Body of pancreas (tissue), 4 donors: ENCODE data around the gene HSD17B4.
"Not testable (repeated sequence)": the region's sequence is repeated elsewhere in the genome, so short reads cannot be mapped to it uniquely, and the experiment has no call there.

Source experiments
- POLR2A ChIP-seq, 3 donors: fragments of 450-650 bp; IDR thresholded peaks; one replicate each; pipeline ENCODE4 v1.6.1; 2016; ENCODE audit warnings: antibody characterized with exemption in 3 of 3, mild to moderate bottlenecking in 2 of 3
- TF ChIP-seq, protein P1 (sequence below), 7 experiments: fragments of 450-650 bp in 4 of 7; fragments of 200-600 bp in 3 of 7; sonication (generic) in 3 of 7; IDR thresholded peaks; one replicate each; pipeline ENCODE4 v1.5.1; 2016 to 2019; ENCODE audit warnings: antibody characterized with exemption in 7 of 7

DNA sequence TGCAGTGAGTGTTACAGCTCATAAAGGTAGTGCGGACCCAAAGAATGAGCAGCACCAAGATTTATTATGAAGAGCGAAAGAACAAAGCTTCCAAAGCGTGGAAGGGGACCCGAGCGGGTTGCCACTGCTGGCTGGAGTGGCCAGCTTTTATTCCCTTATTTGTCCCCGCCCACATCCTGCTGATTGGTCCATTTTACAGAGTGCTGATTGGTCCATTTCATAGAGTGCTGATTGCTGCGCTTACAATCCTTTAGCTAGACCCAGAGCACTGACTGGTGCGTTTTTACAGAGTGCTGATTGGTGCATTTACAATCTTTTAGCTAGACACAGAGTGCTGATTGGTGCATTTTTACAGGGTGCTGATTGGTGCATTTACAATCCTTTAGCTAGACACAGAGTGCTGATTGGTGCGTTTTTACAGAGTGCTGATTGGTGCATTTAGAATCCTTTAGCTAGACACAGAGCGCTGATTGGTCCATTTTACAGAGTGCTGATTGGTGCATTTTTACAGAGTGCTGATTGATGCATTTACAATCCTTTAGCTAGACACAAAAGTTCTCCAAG lies 19.5 kb upstream of the HSD17B4 start:
- TF ChIP-seq, protein P1, sequence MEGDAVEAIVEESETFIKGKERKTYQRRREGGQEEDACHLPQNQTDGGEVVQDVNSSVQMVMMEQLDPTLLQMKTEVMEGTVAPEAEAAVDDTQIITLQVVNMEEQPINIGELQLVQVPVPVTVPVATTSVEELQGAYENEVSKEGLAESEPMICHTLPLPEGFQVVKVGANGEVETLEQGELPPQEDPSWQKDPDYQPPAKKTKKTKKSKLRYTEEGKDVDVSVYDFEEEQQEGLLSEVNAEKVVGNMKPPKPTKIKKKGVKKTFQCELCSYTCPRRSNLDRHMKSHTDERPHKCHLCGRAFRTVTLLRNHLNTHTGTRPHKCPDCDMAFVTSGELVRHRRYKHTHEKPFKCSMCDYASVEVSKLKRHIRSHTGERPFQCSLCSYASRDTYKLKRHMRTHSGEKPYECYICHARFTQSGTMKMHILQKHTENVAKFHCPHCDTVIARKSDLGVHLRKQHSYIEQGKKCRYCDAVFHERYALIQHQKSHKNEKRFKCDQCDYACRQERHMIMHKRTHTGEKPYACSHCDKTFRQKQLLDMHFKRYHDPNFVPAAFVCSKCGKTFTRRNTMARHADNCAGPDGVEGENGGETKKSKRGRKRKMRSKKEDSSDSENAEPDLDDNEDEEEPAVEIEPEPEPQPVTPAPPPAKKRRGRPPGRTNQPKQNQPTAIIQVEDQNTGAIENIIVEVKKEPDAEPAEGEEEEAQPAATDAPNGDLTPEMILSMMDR (IDR thresholded peaks at IDR 0.05): not testable (repeated sequence)
- TF ChIP-seq POLR2A (IDR thresholded peaks at IDR 0.05): not testable (repeated sequence)
